GM19238 (cell line): Measurements from ENCODE around the gene SIX3.

Source experiments
- DNase-seq: peaks from one replicate; pipeline ENCODE4 v3.0.0; 2011; ENCODE audit warnings: low spot score; ENCODE audit not compliant: insufficient read length

SIX3 gene

GRCh38 chr2:44930274-44931197 is 11.0 kb upstream of the SIX3 start:
- no peak for DNase-seq

- no peak for DNase-seq
Observed at GRCh38 chr2:44931198-44931780, 10.2 kb upstream of the SIX3 start.

- DNase-seq: no peak
Observed at GRCh38 chr2:44932079-44932478, 9.4 kb upstream of the SIX3 start.

- DNase-seq: no peak
Observed at GRCh38 chr2:44932564-44933392, 8.7 kb upstream of the SIX3 start.

GRCh38 chr2:44933434-44933951 is 8.0 kb upstream of the SIX3 start:
- no peak for DNase-seq

GRCh38 chr2:44934038-44934982 is 7.2 kb upstream of the SIX3 start:
- no peak for DNase-seq

- DNase-seq: no peak
Observed at GRCh38 chr2:44934983-44935728, 6.3 kb upstream of the SIX3 start.

- DNase-seq: no peak
Observed at GRCh38 chr2:44935729-44936098, 5.8 kb upstream of the SIX3 start.

- DNase-seq: no peak
Observed at GRCh38 chr2:44936275-44936674, 5.2 kb upstream of the SIX3 start.

GRCh38 chr2:44936715-44937687 is 4.5 kb upstream of the SIX3 start:
- DNase-seq: no peak

- no peak for DNase-seq
Observed at GRCh38 chr2:44937688-44938240, 3.7 kb upstream of the SIX3 start.

- DNase-seq: no peak
Observed at GRCh38 chr2:44938287-44939105, 3.0 kb upstream of the SIX3 start.

- no peak for DNase-seq
Observed at GRCh38 chr2:44939106-44940048, 2.1 kb upstream of the SIX3 start.

GRCh38 chr2:44940049-44940494 is 1.4 kb upstream of the SIX3 start:
- no peak for DNase-seq

- no peak for DNase-seq
Observed at GRCh38 chr2:44940732-44941464, 604 bp upstream of the SIX3 start.
